Measurements from ENCODE around the gene FMN2.
A peak's percentile ranks its signal among the peaks of the same experiment; 100 is the strongest.

FMN2 gene

DNA sequence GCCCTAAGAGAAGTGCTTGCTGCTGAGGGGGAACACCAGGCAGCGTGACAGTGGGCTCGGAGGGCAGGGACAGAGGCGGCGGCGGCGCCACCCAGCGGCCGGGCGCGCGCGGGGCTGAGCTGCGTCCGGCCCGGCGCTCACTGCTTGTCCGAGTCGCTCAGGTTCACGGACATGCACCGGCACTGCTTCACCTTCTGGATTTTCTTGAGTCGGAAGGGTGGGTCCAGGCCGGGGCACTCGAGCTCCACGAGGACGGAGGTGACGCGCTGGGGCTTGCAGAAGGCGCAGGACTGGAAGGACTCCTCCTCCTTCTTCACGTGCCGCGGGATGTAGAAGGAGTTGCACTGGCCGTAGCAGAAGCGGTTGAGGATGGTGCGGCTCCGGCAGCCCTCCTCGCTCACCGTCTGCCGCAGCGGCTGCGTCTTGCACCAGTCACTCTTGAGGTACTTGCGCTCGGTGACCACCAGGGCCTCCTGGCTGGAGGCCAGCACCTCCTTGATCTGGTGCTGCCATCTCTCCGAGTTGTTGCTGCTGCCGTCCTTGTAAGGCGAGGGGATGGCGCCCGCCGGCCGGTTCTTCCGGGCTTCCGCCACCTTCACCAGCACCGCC, 401.3 kb downstream of the FMN2 start:
- ChIA-PET POLR2A (no interaction called here), CTCF (no interaction called here)
- 50% methylated on average over 48 of the region's 52 CpGs for WGBS (ENCODE audit: insufficient coverage)
- Histone ChIP-seq H3K9me3 (ENCODE audit: control extremely low read depth in 1 of 5, control insufficient read depth in 4 of 5, insufficient read depth in 2 of 5, low read depth in 1 of 5, low read length in 4 of 5) (peaks cover 0 to 3% (median 0%) of the 10 kb centered on the region in 5 experiments), H3K36me3 (ENCODE audit: control insufficient read depth in 4 of 4, insufficient read depth in 4 of 4, low read length in 3 of 4) (no peaks in the 10 kb centered on the region), H3K4me3 (ENCODE audit: control insufficient read depth in 1 of 7, extremely low read depth in 1 of 7, insufficient read depth in 4 of 7, low read depth in 2 of 7, low read length in 6 of 7) (peak overlapping the region in 4 of 7 experiments; percentile 9 to 46 (median 18)), H3K27ac (ENCODE audit: insufficient read depth in 1 of 2, low read depth in 1 of 2, low read length in 2 of 2, poor library complexity in 1 of 2, severe bottlenecking in 2 of 2) (no peak overlapping the region), H3K27me3 (replicated peaks in 2 of 5; ENCODE audit: control insufficient read depth in 4 of 5, insufficient read depth in 5 of 5, low read length in 4 of 5) (peaks cover 0 to 28% (median 5%) of the 10 kb centered on the region in 5 experiments), H3K4me1 (ENCODE audit: control extremely low read depth in 1 of 4, control insufficient read depth in 4 of 4, insufficient read depth in 4 of 4, low read length in 3 of 4) (no peaks in the 10 kb centered on the region)
- DNase-seq, result peak; percentile 45 to 58 (median 56)

DNA sequence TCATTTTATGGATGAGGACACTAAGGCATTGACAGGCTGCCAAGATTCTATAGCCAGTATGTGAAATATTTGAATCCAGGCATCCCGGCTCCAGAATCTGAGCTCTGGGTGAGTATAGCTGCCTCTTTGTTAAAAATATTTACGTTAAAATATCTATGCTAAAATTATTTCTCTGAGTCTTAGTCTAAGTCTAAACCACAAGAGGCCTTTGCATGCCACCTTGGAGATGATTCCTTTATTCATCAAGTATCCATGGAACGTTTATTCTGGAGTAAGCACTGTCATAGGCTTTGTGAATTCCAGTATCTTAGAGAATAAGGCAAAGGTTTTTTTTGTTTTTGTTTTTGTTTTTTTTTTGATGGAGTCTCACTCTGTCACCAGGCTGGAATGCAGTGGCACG, 403.9 kb downstream of the FMN2 start:
- Histone ChIP-seq H3K27ac (ENCODE audit: insufficient read depth in 1 of 2, low read depth in 1 of 2, low read length in 2 of 2, poor library complexity in 1 of 2, severe bottlenecking in 2 of 2) (no peak overlapping the region), H3K4me1 (ENCODE audit: control extremely low read depth in 1 of 4, control insufficient read depth in 4 of 4, insufficient read depth in 4 of 4, low read length in 3 of 4) (peaks cover 0 to 15% (median 0%) of the 10 kb centered on the region in 4 experiments), H3K4me3 (ENCODE audit: control insufficient read depth in 1 of 7, extremely low read depth in 1 of 7, insufficient read depth in 4 of 7, low read depth in 2 of 7, low read length in 6 of 7) (no peak overlapping the region), H3K9me3 (ENCODE audit: control extremely low read depth in 1 of 5, control insufficient read depth in 4 of 5, insufficient read depth in 2 of 5, low read depth in 1 of 5, low read length in 4 of 5) (peaks cover 0 to 3% (median 0%) of the 10 kb centered on the region in 5 experiments), H3K27me3 (replicated peaks in 2 of 5; ENCODE audit: control insufficient read depth in 4 of 5, insufficient read depth in 5 of 5, low read length in 4 of 5) (peaks cover 0 to 27% (median 5%) of the 10 kb centered on the region in 5 experiments), H3K36me3 (ENCODE audit: control insufficient read depth in 4 of 4, insufficient read depth in 4 of 4, low read length in 3 of 4) (no peaks in the 10 kb centered on the region)
- 83% methylated on average over 2 of the region's 4 CpGs for WGBS (ENCODE audit: insufficient coverage)
- ChIA-PET POLR2A (no interaction called here), CTCF (no interaction called here)
- DNase-seq, result no peak

- WGBS (ENCODE audit: insufficient coverage), result 100% methylated on average over 7 of the region's 7 CpGs
- DNase-seq, result no peak
- H3K36me3 ChIP-seq (ENCODE audit: control insufficient read depth in 4 of 4, insufficient read depth in 4 of 4, low read length in 3 of 4), result no peaks in the 10 kb centered on the region
- ChIA-PET POLR2A (no interaction called here), CTCF (no interaction called here)
- H3K4me1 ChIP-seq (ENCODE audit: control extremely low read depth in 1 of 4, control insufficient read depth in 4 of 4, insufficient read depth in 4 of 4, low read length in 3 of 4), result peaks cover 0 to 15% (median 0%) of the 10 kb centered on the region in 4 experiments
- peaks cover 0 to 20% (median 3%) of the 10 kb centered on the region in 5 experiments for H3K27me3 ChIP-seq (replicated peaks in 2 of 5; ENCODE audit: control insufficient read depth in 4 of 5, insufficient read depth in 5 of 5, low read length in 4 of 5)
- H3K9me3 ChIP-seq (ENCODE audit: control extremely low read depth in 1 of 5, control insufficient read depth in 4 of 5, insufficient read depth in 2 of 5, low read depth in 1 of 5, low read length in 4 of 5), result peaks cover 0 to 3% (median 0%) of the 10 kb centered on the region in 5 experiments
- H3K27ac ChIP-seq (ENCODE audit: insufficient read depth in 1 of 2, low read depth in 1 of 2, low read length in 2 of 2, poor library complexity in 1 of 2, severe bottlenecking in 2 of 2), result no peak overlapping the region
- H3K4me3 ChIP-seq (ENCODE audit: control insufficient read depth in 1 of 7, extremely low read depth in 1 of 7, insufficient read depth in 4 of 7, low read depth in 2 of 7, low read length in 6 of 7), result no peak overlapping the region
Measured at GRCh38 chr1:240496356-240496755, 404.7 kb downstream of the FMN2 start.

GRCh38 chr1:240496941-240497340, 405.3 kb downstream of the FMN2 start:
- peaks cover 0 to 15% (median 0%) of the 10 kb centered on the region in 4 experiments for H3K4me1 ChIP-seq (ENCODE audit: control extremely low read depth in 1 of 4, control insufficient read depth in 4 of 4, insufficient read depth in 4 of 4, low read length in 3 of 4)
- 98% methylated on average over 4 of the region's 5 CpGs for WGBS (ENCODE audit: insufficient coverage)
- peaks cover 0 to 3% (median 0%) of the 10 kb centered on the region in 5 experiments for H3K9me3 ChIP-seq (ENCODE audit: control extremely low read depth in 1 of 5, control insufficient read depth in 4 of 5, insufficient read depth in 2 of 5, low read depth in 1 of 5, low read length in 4 of 5)
- POLR2A ChIA-PET, result no interaction called here
- DNase-seq, result no peak
- no peaks in the 10 kb centered on the region for H3K36me3 ChIP-seq (ENCODE audit: control insufficient read depth in 4 of 4, insufficient read depth in 4 of 4, low read length in 3 of 4)
- H3K27ac ChIP-seq (ENCODE audit: insufficient read depth in 1 of 2, low read depth in 1 of 2, low read length in 2 of 2, poor library complexity in 1 of 2, severe bottlenecking in 2 of 2), result no peak overlapping the region
- no peak overlapping the region for H3K4me3 ChIP-seq (ENCODE audit: control insufficient read depth in 1 of 7, extremely low read depth in 1 of 7, insufficient read depth in 4 of 7, low read depth in 2 of 7, low read length in 6 of 7)
- CTCF ChIA-PET, result no interaction called here
- H3K27me3 ChIP-seq (replicated peaks in 2 of 5; ENCODE audit: control insufficient read depth in 4 of 5, insufficient read depth in 5 of 5, low read length in 4 of 5), result peaks cover 0 to 19% (median 3%) of the 10 kb centered on the region in 5 experiments

- POLR2A ChIA-PET, result no interaction called here
- whole genome bisulfite sequencing (ENCODE audit: insufficient coverage), result 92% methylated on average over 2 of the region's 4 CpGs
Measured at GRCh38 chr1:240497908-240498307, 406.2 kb downstream of the FMN2 start.

DNA sequence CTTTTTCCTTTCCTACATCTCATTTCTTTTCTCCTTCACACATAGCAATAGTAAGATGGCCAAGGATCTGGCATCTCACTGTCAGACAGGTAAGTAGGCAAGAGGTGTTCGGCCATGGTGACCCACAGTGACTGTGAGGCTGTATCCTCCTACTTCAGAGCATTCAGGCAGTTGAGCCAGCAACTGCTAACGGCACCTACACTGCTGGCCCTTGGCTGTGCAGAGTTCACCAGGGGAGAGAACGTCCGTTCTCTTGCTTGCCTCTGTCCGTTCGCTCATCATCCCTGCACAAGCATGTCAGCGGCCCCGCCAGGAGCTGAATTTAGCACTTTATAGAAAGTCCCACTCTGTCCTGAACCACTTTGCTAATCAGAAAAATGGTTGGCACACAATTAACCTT, 406.7 kb downstream of the FMN2 start:
- peaks cover 0 to 17% (median 0%) of the 10 kb centered on the region in 4 experiments for H3K4me1 ChIP-seq (ENCODE audit: control extremely low read depth in 1 of 4, control insufficient read depth in 4 of 4, insufficient read depth in 4 of 4, low read length in 3 of 4)
- no peak for DNase-seq
- ChIA-PET POLR2A (no interaction called here), CTCF (no interaction called here)
- H3K36me3 ChIP-seq (ENCODE audit: control insufficient read depth in 4 of 4, insufficient read depth in 4 of 4, low read length in 3 of 4), result no peaks in the 10 kb centered on the region
- no peak overlapping the region for H3K4me3 ChIP-seq (ENCODE audit: control insufficient read depth in 1 of 7, extremely low read depth in 1 of 7, insufficient read depth in 4 of 7, low read depth in 2 of 7, low read length in 6 of 7)
- WGBS (ENCODE audit: insufficient coverage), result 97% methylated on average over 7 of the region's 8 CpGs
- peaks cover 0 to 5% (median 2%) of the 10 kb centered on the region in 5 experiments for H3K27me3 ChIP-seq (replicated peaks in 2 of 5; ENCODE audit: control insufficient read depth in 4 of 5, insufficient read depth in 5 of 5, low read length in 4 of 5)
- no peak overlapping the region for H3K27ac ChIP-seq (ENCODE audit: insufficient read depth in 1 of 2, low read depth in 1 of 2, low read length in 2 of 2, poor library complexity in 1 of 2, severe bottlenecking in 2 of 2)
- peaks cover 0 to 3% (median 0%) of the 10 kb centered on the region in 5 experiments for H3K9me3 ChIP-seq (ENCODE audit: control extremely low read depth in 1 of 5, control insufficient read depth in 4 of 5, insufficient read depth in 2 of 5, low read depth in 1 of 5, low read length in 4 of 5)

More at GRCh38 chr1:240497908-240498307, 406.2 kb downstream of the FMN2 start:
- CTCF ChIA-PET, result interaction anchor here (0.7 kb wide), 1 partner anchor 1524 kb away, joined by 3 read pairs; no protein-coding TSS in a partner anchor
- peaks cover 0 to 3% (median 0%) of the 10 kb centered on the region in 5 experiments for H3K9me3 ChIP-seq (ENCODE audit: control extremely low read depth in 1 of 5, control insufficient read depth in 4 of 5, insufficient read depth in 2 of 5, low read depth in 1 of 5, low read length in 4 of 5)
- H3K4me3 ChIP-seq (ENCODE audit: control insufficient read depth in 1 of 7, extremely low read depth in 1 of 7, insufficient read depth in 4 of 7, low read depth in 2 of 7, low read length in 6 of 7), result no peak overlapping the region
- H3K4me1 ChIP-seq (ENCODE audit: control extremely low read depth in 1 of 4, control insufficient read depth in 4 of 4, insufficient read depth in 4 of 4, low read length in 3 of 4), result peaks cover 0 to 15% (median 0%) of the 10 kb centered on the region in 4 experiments
- peaks cover 0 to 9% (median 3%) of the 10 kb centered on the region in 5 experiments for H3K27me3 ChIP-seq (replicated peaks in 2 of 5; ENCODE audit: control insufficient read depth in 4 of 5, insufficient read depth in 5 of 5, low read length in 4 of 5)
- DNase-seq, result no peak
- H3K36me3 ChIP-seq (ENCODE audit: control insufficient read depth in 4 of 4, insufficient read depth in 4 of 4, low read length in 3 of 4), result no peaks in the 10 kb centered on the region
- H3K27ac ChIP-seq (ENCODE audit: insufficient read depth in 1 of 2, low read depth in 1 of 2, low read length in 2 of 2, poor library complexity in 1 of 2, severe bottlenecking in 2 of 2), result no peak overlapping the region

DNA sequence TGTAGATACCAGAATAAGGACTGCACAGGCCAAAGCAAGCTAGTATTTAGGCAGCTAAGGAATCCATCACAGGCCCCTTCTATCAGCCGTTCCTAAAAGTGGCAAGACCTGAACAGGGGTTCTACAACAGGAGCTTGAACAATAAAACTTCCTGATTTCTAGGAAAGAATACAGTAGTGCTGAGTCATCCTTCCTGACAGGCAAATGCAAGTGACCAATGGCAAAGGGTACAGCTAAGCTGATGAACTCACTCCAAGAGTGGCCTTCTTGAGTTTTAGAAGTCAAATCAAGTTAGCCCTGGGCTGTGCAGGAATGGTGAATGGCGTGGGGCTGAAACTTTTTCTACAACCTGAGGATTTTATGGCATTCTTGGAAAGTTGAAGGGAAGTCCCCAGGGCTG, 407.3 kb downstream of the FMN2 start:
- H3K27ac ChIP-seq (ENCODE audit: insufficient read depth in 1 of 2, low read depth in 1 of 2, low read length in 2 of 2, poor library complexity in 1 of 2, severe bottlenecking in 2 of 2), result no peak overlapping the region
- H3K9me3 ChIP-seq (ENCODE audit: control extremely low read depth in 1 of 5, control insufficient read depth in 4 of 5, insufficient read depth in 2 of 5, low read depth in 1 of 5, low read length in 4 of 5), result peaks cover 0 to 3% (median 0%) of the 10 kb centered on the region in 5 experiments
- H3K4me1 ChIP-seq (ENCODE audit: control extremely low read depth in 1 of 4, control insufficient read depth in 4 of 4, insufficient read depth in 4 of 4, low read length in 3 of 4), result peaks cover 0 to 19% (median 0%) of the 10 kb centered on the region in 4 experiments
- ChIA-PET CTCF (no interaction called here), POLR2A (no interaction called here)
- H3K4me3 ChIP-seq (ENCODE audit: control insufficient read depth in 1 of 7, extremely low read depth in 1 of 7, insufficient read depth in 4 of 7, low read depth in 2 of 7, low read length in 6 of 7), result no peak overlapping the region
- DNase-seq, result peak in 2 of 3 donors; percentile 4 to 6
- H3K36me3 ChIP-seq (ENCODE audit: control insufficient read depth in 4 of 4, insufficient read depth in 4 of 4, low read length in 3 of 4), result no peaks in the 10 kb centered on the region
- WGBS (ENCODE audit: insufficient coverage), result 100% methylated on average over 1 of the region's 2 CpGs
- peaks cover 0 to 2% (median 0%) of the 10 kb centered on the region in 5 experiments for H3K27me3 ChIP-seq (replicated peaks in 2 of 5; ENCODE audit: control insufficient read depth in 4 of 5, insufficient read depth in 5 of 5, low read length in 4 of 5)
